ENCODE results near the gene AKNAD1.

Gene AKNAD1, protein sequence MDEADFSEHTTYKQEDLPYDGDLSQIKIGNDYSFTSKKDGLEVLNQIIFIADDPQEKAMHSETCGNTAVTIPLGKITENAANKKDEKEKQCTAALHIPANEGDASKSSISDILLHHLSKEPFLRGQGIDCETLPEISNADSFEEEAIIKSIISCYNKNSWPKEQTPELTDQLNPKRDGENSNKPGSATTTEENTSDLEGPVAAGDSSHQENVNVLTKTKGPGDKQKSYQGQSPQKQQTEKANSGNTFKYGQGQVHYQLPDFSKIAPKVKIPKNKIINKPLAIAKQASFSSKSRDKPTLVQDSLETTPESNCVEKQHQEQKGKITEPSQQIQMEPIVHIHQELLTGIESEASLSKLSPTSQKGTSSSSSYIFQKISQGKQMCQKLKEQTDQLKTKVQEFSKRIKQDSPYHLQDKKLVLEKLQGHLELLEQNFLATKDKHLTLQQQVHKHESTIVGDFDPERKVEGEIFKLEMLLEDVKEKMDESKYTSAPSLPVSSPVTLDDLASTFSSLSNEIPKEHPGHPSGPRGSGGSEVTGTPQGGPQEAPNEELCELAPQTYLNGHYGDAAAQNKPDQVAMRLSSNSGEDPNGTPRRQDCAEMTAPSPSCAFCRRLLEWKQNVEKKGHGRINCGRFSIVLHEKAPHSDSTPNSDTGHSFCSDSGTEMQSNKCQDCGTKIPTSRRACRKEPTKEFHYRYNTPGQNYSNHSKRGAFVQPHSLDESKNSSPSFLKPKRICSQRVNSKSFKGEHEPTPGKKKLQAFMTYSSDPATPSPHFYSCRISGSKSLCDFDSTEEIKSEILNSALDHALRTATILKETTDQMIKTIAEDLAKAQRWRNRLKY

DNA sequence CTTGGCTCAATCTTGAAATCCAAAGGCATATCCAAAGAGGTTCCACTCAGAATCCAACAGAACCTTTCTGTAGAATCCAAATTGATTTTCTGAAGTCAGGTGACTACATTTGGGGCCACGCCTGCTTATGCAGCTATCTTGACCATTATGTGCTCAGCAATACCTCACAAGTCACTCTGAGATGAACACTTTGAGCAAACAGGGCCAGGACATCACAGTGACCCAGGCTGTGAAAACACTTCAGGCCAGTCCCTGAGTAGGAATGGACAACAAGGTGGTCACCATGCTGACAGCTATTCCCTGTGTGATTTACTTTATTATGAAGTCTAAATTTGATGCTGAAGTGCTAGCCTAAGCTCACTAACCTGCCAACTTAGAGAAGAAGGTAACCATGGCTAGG lies at the start of gene AKNAD1:
TSS of gene AKNAD1 (minus strand) at position 101 of the 400 bp plus-strand sequence. CDS start 4,430 bp downstream, outside the sequence.
- no peak for DNase-seq (ENCODE audit: low read depth)
- H3K4me3 ChIP-seq (ENCODE audit: low read depth, low read length): no peak within 1 kb of the TSS
- TF ChIP-seq, protein P1, sequence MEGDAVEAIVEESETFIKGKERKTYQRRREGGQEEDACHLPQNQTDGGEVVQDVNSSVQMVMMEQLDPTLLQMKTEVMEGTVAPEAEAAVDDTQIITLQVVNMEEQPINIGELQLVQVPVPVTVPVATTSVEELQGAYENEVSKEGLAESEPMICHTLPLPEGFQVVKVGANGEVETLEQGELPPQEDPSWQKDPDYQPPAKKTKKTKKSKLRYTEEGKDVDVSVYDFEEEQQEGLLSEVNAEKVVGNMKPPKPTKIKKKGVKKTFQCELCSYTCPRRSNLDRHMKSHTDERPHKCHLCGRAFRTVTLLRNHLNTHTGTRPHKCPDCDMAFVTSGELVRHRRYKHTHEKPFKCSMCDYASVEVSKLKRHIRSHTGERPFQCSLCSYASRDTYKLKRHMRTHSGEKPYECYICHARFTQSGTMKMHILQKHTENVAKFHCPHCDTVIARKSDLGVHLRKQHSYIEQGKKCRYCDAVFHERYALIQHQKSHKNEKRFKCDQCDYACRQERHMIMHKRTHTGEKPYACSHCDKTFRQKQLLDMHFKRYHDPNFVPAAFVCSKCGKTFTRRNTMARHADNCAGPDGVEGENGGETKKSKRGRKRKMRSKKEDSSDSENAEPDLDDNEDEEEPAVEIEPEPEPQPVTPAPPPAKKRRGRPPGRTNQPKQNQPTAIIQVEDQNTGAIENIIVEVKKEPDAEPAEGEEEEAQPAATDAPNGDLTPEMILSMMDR (IDR thresholded peaks at IDR 0.05; ENCODE audit: control insufficient read depth, extremely low read depth, insufficient read depth): no peak

DNA sequence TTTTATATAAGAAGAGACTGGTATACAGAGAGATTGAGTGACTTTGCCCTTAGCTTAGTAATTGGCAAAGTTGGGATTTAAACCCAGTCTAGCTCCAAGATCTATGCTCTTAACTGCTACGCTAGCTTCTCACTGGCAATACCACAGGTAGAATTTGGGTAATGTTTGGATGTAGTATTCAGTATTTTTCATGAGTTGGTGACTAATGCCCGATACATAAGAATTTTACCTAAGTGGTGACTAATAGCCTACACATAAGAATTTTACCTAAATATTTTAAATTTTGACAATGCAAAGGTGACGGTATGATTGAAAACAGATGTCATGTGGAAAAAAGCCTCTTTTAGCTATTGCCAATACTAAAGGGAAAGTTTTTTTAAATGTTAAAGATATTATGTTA lies 44.2 kb upstream of the AKNAD1 start:
- TF ChIP-seq, protein P1 (IDR thresholded peaks at IDR 0.05; ENCODE audit: control insufficient read depth, extremely low read depth, insufficient read depth): no peak
- no peak for DNase-seq (ENCODE audit: low read depth)
- no peak overlapping the region for H3K4me3 ChIP-seq (ENCODE audit: low read depth, low read length)

DNA sequence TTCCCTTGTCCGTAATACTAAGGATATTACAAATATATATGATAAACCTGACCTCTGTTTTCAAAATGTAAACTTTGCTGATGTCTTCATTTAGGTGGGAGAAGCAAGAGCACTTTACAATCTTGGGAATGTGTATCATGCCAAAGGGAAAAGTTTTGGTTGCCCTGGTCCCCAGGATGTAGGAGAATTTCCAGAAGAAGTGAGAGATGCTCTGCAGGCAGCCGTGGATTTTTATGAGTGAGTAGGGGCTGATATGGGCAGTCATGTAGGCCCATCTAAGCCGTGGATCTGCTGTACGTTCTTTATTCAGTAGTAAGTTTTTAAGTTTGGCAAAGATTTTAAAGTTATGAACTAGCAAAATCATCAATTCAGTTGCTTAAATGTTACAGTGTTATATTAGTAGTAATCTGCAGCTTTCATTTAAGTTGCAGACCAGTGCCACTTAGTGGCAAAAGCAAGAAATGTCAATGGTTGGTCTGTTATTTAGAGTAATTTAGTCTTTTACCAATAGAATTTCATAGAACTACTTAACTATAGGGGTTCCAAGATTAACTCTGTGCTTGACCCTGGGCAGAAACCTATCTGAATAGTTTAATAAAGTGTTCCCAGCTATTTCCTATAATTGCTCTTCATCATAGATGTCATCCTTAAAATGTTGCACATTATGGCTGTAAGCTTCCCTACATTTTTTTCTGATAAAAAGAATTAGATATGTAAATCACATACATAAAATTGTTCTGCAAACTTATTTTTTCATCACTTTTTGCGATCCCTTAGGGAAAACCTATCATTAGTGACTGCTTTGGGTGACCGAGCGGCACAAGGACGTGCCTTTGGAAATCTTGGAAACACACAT lies 41.2 kb upstream of the AKNAD1 start:
- DNase-seq (ENCODE audit: low read depth): peak; percentile 27
- no peak overlapping the region for H3K4me3 ChIP-seq (ENCODE audit: low read depth, low read length)

DNA sequence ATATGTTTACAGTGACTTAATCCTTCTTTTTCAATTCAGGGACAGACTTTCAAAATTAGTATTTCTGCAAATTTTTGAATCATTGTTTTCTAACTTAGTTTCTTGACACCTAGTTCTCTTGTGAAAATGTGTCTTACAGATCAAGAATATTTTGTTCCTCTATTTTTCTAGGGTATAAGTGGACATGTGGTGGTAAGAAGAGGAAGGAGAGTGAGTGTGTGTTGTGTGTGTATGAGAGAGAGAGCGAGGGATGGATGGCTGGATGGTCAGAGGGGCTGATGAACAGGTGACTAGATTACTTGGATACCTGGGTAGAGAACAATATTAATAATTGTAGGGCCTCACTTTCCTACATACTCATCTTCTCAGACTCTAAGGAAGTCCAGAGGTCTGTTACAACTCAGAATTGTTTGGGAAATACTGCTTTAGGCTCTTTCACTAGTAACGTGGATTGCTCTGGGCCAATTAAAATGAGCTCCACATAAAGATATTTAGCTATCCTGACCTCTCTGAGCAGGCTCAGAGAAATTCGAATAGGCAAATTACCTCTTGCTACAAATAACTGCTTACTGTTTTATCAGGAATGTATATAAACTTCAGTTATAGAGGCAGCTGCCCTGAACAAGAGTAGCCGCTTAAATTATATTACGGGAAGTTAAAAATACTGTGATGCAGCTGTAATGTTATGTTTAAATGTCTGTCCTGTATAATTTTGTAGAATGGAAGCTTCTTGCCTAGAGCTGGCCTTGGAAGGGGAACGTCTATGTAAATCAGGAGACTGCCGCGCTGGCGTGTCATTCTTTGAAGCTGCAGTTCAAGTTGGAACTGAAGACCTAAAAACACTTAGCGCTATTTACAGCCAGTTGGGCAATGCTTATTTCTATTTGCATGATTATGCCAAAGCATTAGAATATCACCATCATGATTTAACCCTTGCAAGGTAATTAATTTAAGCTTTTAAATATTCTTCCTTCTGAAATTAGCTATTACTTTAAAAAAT lies 39.6 kb upstream of the AKNAD1 start:
- TF ChIP-seq, protein P1 (IDR thresholded peaks at IDR 0.05; ENCODE audit: control insufficient read depth, extremely low read depth, insufficient read depth): no peak
- H3K4me3 ChIP-seq (ENCODE audit: low read depth, low read length): no peak overlapping the region
- DNase-seq (ENCODE audit: low read depth): no peak

More for the DNA sequence above, 41.2 kb upstream of the AKNAD1 start:
- TF ChIP-seq, protein P1 (IDR thresholded peaks at IDR 0.05; ENCODE audit: control insufficient read depth, extremely low read depth, insufficient read depth): peak; percentile 78

DNA sequence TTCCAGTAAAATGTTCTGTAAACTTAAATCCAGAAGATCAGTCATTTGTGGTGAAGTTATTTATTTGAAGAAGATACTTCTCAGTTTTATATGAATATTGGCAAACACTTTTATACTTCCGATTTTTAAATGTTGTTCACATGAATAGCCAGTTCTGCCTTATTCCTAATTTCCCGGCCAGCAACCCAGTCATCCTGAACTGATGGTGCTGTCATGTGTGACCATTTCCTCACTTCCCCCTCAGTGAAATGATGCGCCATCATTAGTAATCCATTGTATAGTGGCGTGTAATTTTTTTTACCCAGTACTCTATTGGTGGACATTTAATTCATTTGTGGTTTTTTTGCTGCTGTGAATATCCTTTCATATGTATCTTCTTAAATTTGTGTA lies 36.2 kb upstream of the AKNAD1 start:
- H3K4me3 ChIP-seq (ENCODE audit: low read depth, low read length): no peak overlapping the region
- DNase-seq (ENCODE audit: low read depth): no peak
- TF ChIP-seq, protein P1 (IDR thresholded peaks at IDR 0.05; ENCODE audit: control insufficient read depth, extremely low read depth, insufficient read depth): no peak
